HUDEP-2 (cell line): ENCODE measurements around the gene MACROH2A1.

ENCODE experiments used
- DNase-seq, 76 experiments: peaks; one replicate each; lab custom pipeline; 2025; ENCODE audit not compliant: unreplicated experiment in 76 of 76; lab: John Stamatoyannopoulos, UW

Gene MACROH2A1

DNA sequence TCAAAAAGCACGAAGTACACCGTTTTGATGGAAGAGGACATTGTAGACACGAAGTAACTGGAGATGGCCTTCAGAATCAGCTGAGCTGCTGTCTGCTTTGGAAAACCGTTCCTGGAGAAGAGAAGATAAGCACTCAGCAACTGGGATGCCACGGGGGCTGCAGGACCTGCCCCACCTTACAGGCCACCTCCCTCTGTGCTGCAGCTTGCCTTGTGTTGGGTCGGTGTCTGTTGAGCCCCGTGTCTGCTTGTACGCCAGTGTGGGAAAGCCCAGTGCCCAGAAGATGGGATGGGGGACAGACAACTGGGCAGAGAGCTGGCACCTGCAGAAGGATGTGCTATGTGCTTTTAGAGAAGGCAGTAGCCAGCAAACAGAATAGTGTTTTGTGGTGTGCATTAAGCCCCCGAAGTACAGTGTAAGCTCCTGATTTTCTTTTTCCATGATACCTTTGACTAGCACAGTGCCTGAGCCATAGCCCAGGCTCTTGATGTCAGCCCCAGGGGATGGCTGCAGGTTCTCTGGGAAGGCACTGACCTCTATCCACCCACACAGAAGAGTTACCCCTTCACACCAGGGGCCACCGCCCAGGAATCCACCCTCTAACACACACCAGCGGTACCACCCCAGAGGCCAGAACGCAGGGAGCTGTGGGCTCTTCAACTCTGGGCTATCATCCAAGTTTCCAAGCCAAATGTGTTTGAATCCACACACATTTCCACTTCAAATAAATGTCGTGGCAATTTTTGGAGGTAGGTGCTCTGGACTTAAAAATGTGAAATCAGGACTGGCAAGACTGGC lies 63.8 kb downstream of the MACROH2A1 start:
- peak in 19 of 76 experiments; percentile 4 to 46 (median 19) for DNase-seq

DNA sequence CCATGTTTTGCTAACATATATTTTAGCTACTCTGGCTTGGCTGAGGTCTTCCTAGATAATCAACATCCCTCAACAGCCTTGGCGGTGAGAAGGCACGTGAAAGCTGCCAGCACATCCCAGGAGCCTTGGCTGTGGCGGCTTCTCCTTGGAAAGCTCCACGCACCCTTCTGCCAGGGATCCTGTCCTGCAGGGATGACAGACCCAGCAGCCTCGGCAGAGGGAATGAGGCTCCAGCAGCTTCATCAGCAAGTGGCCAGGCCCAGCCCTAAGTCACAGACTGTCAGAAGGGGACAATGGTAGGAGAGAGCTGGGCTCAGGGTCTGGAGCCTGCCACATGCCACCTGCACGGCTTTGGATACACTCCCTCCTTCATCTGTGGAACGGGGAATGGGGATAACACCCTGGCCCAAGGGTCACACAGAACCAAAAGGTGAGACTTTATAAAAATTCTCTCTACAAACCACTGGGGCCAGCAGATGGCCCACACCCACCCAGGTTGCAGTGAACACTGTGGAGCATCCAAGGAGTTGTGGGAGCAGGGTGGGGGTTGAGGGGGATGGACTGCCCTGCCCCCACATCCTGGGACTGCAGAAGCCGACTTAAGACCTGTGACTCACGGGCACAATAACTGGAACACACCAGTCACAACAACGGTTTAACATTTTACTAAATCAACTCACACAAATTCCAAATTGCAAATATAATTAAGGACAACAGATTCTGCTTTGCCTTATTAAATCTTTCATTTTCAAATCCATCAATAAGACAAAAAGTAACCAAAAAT lies 65.1 kb downstream of the MACROH2A1 start:
- DNase-seq = no peak

- peak in 26 of 76 experiments; percentile 3 to 49 (median 26) for DNase-seq
Observed at GRCh38 chr5:135332519-135333150, 66.4 kb downstream of the MACROH2A1 start.

- no peak for DNase-seq
Observed at GRCh38 chr5:135331612-135332011, 67.4 kb downstream of the MACROH2A1 start.

DNA sequence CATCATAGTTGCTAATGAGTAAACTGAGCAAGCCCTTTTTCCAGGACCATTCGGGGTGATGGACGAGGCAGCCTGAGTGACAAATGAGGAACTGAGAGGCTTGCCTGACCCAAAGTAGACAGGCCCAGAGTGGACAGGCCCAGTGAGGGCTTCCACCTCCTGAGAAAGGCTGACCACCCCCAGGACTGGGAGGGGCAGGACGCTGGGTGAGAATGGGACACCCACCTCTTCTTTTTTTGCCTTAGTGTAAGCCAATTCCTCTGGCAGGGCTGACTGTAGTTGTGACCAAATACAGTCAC lies 68.3 kb downstream of the MACROH2A1 start:
- no peak for DNase-seq

- DNase-seq = no peak
Observed at GRCh38 chr5:135329913-135330797, 68.9 kb downstream of the MACROH2A1 start.

DNA sequence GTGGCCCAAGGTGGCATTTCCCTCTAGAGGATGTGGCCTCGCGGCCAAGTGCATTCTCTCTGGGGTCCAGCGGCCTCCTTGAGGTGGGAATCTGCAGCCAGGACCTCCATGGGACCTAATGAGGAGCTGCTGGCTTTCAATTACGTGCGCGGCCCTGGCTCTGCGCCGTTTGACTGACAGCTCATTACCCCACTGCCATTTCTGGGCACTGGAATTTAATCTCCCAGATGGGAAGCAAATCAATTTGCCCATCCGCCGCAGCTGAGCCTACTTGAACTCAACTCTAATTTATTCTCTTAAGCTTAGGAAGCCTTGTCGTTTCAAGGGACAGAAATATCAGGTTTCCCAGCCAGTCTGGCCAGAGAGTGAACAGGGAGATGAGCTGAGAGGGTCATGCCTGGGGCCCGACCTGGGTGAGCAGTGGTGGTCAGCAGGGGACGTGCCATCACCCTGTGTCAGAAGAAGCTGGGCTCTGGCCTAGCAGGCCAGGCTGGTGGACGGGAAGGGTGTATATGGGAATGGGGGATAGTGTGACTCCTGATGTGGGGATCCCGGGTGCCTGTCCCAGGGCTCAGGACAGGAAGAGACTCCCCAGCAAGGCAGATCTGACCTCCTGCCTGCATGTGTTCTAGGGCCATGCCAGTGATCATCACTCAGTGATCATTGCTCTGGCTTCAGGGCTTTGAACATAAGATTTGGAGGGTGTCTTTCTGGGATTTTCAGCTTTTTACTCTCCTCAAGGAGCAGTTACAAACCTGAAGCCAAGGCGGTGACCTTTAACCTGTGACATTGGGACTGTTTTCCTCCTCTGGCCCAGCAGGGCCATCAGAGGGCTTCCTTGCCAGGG lies 69.7 kb downstream of the MACROH2A1 start:
- no peak for DNase-seq

DNA sequence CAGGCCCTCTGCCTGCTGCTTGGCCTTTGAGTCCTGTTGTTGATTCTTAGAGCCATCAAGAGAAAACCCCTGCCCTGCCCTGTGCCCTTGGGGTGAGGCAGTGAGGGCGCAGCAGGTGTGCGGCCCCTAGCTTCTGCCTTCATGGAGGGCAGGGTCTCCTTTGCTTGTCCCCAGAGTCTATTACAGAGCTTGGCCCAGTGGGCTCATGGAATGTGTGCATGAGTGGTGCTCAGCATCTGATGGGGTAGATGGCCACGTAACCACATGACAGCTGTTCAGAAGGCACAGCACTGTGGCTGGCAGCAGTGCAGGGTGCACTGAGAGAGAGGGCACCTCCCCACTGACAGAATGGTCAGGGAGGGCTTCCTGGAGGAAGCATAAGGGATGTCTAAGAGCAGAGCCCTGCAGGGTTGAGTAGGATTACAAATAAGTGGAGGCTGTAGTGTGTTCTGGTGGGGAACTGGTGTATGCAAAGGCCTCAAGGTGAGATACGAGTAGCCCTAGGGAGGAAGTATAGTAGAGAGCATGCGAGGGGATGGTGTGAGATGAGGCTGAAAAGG lies 70.8 kb downstream of the MACROH2A1 start:
- no peak for DNase-seq

- DNase-seq = no peak
Observed at GRCh38 chr5:135327429-135328127, 71.5 kb downstream of the MACROH2A1 start.

DNA sequence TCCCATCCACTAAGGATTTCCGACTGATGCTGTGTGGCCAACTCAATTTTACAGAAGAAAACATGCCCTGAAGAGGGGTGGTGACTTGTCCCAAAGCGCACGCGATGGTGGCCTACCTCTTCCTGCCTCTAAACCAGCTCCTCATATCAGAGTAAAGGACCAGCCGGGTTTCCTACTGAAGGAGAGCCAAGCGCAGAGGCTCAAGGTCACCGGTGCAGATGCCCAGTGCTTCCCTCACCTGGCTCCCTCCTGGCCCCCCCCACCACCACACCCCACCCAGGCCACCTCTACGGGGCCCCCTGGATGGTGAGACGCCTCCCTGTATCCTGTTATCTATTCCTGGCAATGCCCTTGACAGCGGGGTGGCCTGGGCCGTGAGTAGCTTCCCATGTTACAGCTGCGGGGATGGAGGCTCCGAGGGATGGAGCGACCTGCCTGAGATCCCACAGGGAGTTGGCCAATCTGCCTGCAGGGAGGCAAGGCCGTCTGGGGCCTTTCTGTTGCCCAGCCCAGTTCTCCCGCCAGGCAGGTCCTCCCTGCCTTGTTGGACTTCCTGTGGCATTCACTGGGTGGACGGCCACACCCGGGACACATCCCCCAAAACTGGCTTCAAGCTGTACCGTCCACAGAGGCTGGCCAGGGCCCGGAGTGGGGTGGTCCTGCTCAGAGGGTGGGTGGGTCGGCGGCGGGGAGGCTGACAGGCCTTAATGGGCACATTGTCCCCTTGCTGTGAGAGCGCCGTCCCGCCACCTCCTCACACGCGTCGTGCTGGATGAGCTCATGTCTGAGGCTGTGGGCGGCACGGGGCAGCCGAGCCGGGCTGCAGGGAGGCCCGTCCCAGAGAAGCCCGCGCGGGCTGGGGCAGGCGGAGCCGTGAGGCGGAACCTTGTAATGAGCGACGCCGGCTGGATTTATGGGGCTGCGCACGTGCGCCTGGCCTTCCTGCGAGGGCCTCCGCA lies 72.5 kb downstream of the MACROH2A1 start:
- no peak for DNase-seq

DNA sequence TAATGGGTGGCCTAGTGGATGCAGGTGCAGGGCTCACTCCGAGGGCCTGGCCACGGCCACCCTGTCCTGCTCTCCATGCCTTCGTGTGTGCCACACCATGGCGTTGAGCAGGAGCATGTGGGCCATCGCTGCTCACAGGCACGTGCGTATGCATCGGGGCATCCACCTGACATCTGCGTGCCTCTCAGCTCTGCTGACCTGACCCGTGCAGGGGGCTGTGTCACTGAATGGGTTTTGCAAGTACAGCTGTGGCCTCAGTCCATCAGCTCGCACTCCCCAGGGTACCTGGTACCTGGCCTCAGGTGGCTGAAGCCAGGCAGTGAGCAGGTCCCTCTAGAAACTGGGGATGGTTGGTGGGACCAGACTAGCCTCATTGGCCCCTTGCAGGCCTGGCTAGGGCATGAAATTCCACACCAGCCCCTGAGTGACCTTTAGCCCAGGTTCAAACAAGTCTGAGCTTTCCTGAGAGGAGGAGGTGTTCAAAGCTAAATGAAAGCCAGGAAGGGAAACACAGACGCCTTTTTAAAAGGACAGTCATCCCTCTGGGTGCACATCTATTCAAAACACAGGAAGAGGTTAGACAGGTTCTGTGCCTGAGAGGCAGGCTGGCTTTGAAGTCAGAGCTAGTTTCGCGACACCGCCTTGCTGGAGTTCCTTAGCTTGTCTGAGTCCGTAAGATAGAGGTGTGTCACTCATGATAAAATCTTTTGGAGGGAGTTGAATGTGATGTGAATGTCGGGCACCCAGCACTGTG lies 74.0 kb downstream of the MACROH2A1 start:
- no peak for DNase-seq

GRCh38 chr5:135324160-135324559 lies 74.9 kb downstream of the MACROH2A1 start:
- no peak for DNase-seq

DNA sequence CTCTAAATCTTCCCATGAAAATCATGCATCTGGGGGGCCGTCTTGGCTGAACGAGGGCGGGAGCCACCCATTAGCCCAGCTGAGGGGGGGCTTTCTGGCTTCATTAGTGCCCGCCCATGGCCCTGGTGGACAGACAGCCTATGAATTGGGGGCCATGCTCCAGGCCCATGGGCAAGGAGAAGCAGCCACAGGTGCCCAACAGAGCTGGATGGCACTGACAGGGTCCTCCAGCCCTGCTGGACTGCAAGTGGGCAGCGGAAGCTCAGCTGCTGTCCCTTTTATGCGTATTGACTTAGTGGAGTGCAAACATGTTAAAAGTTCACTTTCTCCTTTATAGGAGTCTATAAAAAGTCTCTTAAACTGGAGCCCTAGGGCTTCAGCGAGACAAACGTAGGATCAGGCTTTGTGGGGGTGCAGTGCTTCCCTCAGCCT lies 75.3 kb downstream of the MACROH2A1 start:
- DNase-seq = no peak

DNA sequence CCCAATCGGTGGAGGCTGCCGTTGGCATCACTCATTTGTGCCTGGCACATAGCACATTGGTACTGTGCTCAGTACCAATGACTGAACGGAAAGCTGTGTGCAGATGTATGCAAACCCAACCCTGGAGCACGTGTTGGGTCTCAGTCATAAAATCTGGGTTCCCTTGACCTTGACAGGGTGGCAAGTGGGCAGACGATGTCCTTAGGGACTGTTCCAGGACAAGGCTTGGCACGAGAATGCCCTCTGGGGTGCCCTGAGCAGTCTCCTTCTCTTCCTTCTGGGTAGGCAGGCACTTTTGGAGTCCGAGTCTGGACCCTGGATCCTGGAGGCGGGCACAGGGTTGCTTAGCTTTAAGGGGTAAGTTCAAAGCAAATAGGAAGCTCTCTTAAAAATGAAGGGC lies 75.8 kb downstream of the MACROH2A1 start:
- no peak for DNase-seq

- no peak for DNase-seq
Observed at GRCh38 chr5:135322744-135323143, 76.3 kb downstream of the MACROH2A1 start.

DNA sequence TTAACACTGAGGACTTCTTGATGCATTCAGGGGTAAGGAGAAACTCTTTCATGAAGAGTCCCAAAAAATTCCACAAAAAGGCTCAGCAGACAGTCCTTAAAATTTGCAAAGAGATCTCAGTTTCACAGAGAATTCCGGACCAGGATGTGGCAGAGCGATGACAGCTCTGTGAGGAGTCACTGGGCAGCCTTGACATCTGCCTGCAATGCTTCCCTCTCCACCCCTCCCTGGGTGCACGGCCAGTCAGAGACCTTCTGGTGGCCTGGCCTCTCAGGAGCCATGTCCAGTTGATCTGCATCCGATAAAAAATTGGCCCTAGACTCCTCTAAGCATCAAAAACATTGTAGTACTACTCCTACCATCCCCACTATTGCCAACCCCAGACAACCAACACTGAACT lies 76.8 kb downstream of the MACROH2A1 start:
- no peak for DNase-seq
